Measurements from ENCODE around the gene FMN2.

GRCh38 chr1:240242601-240243144, 151.0 kb downstream of the FMN2 start:
- TF ChIP-seq CTCF (conservative IDR thresholded peaks at IDR 0.05) (no peak), ZFX (IDR thresholded peaks at IDR 0.05) (no peak)
